ENCODE data around the gene TEC. TPM values are rescaled to one million over a fixed set of nuclear protein-coding genes. Genes with fewer than 3 reads are reported as not detected.
"Not testable (repeated sequence)": the region's sequence is repeated elsewhere in the genome, so short reads cannot be mapped to it uniquely, and the experiment has no call there.

The TEC gene
- total RNA-seq, 6 donors from 2014 or later: 5.9 to 26.2 (median 10.1) TPM

DNA sequence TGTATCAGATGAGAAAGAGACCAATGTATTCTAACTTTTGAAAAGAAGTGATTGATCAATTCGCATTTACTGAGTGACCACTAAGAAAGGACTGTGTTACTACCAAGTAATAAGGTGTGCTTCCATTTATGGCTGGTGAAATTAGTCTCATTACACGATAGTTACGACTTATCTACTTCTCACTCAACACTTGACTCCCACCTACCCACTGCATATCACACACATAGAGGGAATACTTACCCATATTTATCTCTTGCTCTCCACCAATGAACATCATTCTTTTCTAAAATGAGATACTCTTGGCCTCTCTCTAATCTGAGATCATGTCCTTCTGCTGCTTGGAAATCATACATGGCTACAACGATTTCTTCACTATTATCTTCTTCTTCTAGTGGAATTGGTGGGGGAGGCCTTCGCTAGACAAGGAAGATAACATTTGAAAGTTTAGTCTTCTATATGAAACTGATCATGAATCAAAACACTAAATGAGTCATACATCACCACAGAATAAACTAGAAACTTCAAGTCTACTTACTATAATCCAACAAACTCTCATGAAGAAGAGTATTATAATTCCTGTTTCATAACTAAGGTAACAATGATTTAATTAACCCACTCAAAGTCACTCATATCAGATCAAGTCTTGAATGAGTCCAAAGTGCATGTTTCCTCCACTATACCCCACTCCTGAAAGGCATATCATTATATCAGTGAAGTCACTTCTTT, 101.9 kb downstream of the TEC start:
- WGBS, 2 donors: 72 to 90% methylated on average over 5 of the region's 5 CpGs
- Histone ChIP-seq H3K27me3 (no peaks in the 10 kb centered on the region), H3K36me3 (peaks cover 0 to 10% (median 0%) of the 10 kb centered on the region in 4 donors), H3K4me1 (no peaks in the 10 kb centered on the region), H3K9me3 (no peaks in the 10 kb centered on the region), H3K4me3 (no peak overlapping the region), H3K27ac (no peak overlapping the region)
- DNase-seq (no peak), ATAC-seq (ENCODE audit: low FRiP score in 2 of 2) (no peak)
- no peak for TF ChIP-seq POLR2A (IDR thresholded peaks at IDR 0.05)
- no peak for TF ChIP-seq POLR2AphosphoS5 (IDR thresholded peaks at IDR 0.05)
- no peak for TF ChIP-seq EP300 (IDR thresholded peaks at IDR 0.05)
- TF ChIP-seq, protein P1, sequence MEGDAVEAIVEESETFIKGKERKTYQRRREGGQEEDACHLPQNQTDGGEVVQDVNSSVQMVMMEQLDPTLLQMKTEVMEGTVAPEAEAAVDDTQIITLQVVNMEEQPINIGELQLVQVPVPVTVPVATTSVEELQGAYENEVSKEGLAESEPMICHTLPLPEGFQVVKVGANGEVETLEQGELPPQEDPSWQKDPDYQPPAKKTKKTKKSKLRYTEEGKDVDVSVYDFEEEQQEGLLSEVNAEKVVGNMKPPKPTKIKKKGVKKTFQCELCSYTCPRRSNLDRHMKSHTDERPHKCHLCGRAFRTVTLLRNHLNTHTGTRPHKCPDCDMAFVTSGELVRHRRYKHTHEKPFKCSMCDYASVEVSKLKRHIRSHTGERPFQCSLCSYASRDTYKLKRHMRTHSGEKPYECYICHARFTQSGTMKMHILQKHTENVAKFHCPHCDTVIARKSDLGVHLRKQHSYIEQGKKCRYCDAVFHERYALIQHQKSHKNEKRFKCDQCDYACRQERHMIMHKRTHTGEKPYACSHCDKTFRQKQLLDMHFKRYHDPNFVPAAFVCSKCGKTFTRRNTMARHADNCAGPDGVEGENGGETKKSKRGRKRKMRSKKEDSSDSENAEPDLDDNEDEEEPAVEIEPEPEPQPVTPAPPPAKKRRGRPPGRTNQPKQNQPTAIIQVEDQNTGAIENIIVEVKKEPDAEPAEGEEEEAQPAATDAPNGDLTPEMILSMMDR (IDR thresholded peaks at IDR 0.05): no peak

DNA sequence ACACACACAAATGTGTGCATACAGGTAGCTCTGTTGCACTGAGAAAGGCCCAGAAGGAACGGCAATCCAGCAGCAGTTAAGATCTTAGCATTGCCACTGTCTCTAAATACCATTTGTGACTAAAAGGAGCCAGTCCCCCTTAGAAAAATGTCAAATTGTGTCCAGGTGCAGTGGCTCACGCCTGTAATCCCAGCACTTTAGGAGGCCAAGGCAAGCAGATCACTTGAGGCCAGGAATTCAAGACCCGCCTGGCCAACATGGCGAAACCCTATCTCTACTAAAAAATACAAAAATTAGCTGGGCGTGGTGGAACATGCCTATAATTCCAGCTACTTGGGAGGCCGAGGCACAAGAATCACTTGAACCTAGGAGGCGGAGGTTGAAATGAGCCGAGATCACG, 105.1 kb downstream of the TEC start:
- not testable (repeated sequence) for H3K4me1 ChIP-seq; H3K27me3 ChIP-seq; ATAC-seq (ENCODE audit: low FRiP score in 2 of 2); DNase-seq; H3K36me3 ChIP-seq; H3K27ac ChIP-seq; H3K9me3 ChIP-seq; H3K4me3 ChIP-seq
- WGBS, 2 donors: 89 to 96% methylated on average over 9 of the region's 9 CpGs

DNA sequence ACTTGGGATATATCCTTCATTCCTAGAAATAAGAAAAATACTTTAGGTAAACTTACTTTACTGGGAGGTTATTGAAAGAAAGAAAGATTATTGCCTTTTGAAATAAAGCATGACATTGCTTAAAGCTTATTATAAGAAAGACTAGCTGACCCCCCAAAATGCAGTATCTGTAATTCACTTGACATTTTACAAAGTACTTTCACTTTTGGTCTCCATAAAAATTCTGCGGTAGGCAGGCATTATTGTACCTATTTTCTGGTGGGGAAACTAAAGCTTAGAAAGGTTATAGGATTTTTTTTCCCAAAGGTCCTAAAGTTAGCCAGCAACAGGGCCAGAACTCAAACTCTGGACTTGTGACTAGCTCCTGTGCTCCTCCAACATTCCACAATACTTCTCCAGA, 105.9 kb downstream of the TEC start:
- WGBS, 2 donors: 42 to 62% methylated on average over 1 of the region's 1 CpG
- H3K9me3 ChIP-seq: no peaks in the 10 kb centered on the region
- peaks cover 0 to 10% (median 0%) of the 10 kb centered on the region in 4 donors for H3K36me3 ChIP-seq
- H3K27me3 ChIP-seq: no peaks in the 10 kb centered on the region
- ATAC-seq (ENCODE audit: low FRiP score in 2 of 2) (no peak), DNase-seq (no peak)
- TF ChIP-seq, protein P1 (IDR thresholded peaks at IDR 0.05): no peak
- no peak for TF ChIP-seq POLR2A (IDR thresholded peaks at IDR 0.05)
- TF ChIP-seq POLR2AphosphoS5 (IDR thresholded peaks at IDR 0.05): no peak
- no peak for TF ChIP-seq EP300 (IDR thresholded peaks at IDR 0.05)
- H3K27ac ChIP-seq: no peak overlapping the region
- no peak overlapping the region for H3K4me3 ChIP-seq
- no peaks in the 10 kb centered on the region for H3K4me1 ChIP-seq

DNA sequence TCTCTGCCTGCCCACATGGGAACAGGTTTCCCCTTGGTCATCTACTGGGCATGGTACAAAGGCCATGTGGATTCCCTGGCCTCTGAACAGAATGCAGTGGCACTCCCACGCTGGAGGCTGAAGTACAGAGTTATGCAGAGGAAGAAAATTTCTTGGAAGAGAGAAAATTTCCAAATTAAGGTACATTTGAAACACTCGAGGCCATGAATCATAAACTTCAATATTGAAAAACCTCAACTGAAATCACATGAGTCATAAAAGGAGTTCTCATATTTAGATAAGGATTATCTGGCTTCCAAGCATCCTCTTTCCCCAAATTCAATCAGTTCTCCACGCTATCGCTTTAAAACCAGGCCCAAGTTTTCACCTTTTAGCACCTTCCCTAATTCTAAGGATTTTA, 107.5 kb downstream of the TEC start:
- peak in 1 of 2 donors; percentile 32 for ATAC-seq (ENCODE audit: low FRiP score in 2 of 2)
- no peak overlapping the region for H3K27ac ChIP-seq
- no peak overlapping the region for H3K4me3 ChIP-seq
- TF ChIP-seq POLR2AphosphoS5 (IDR thresholded peaks at IDR 0.05): no peak
- no peak for TF ChIP-seq POLR2A (IDR thresholded peaks at IDR 0.05)
- no peak for TF ChIP-seq EP300 (IDR thresholded peaks at IDR 0.05)
- TF ChIP-seq, protein P1 (IDR thresholded peaks at IDR 0.05): no peak
- 76 to 77% methylated on average over 4 of the region's 4 CpGs for WGBS, 2 donors
- H3K27me3 ChIP-seq: no peaks in the 10 kb centered on the region
- no peaks in the 10 kb centered on the region for H3K4me1 ChIP-seq
- no peak for DNase-seq
- no peaks in the 10 kb centered on the region for H3K9me3 ChIP-seq
- H3K36me3 ChIP-seq: peaks cover 0 to 6% (median 0%) of the 10 kb centered on the region in 4 donors

DNA sequence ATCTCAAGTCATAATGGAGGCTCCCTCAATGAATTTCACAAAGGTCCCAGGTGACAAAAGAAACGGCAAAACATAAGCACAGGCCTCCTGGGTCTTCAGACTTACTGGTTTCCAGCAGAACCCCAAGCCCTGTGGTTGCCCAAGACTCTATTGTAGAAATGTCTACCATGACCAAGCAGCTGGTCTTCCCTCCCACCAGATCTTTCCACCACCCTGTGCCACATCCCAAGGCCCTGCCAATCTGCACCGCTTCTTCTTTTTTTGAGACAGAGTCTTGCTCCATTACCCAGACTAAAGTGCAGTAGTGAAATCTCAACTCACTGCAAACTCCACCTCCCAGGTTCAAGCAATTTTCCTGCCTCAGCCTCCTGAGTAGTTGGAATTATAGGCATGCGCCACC, 112.4 kb downstream of the TEC start:
- Histone ChIP-seq H3K36me3 (peaks cover 0 to 15% (median 7%) of the 10 kb centered on the region in 4 donors), H3K27me3 (no peaks in the 10 kb centered on the region), H3K27ac (no peak overlapping the region), H3K4me3 (no peak overlapping the region), H3K4me1 (no peaks in the 10 kb centered on the region), H3K9me3 (peaks cover 0 to 19% (median 7%) of the 10 kb centered on the region in 4 donors)
- peak in 1 of 2 donors; percentile 16 for ATAC-seq (ENCODE audit: low FRiP score in 2 of 2)
- WGBS, 2 donors: 64 to 98% methylated on average over 3 of the region's 3 CpGs
- no peak for DNase-seq
- TF ChIP-seq, protein P1 (IDR thresholded peaks at IDR 0.05): no peak
- TF ChIP-seq POLR2AphosphoS5 (IDR thresholded peaks at IDR 0.05) (no peak), EP300 (IDR thresholded peaks at IDR 0.05) (no peak), POLR2A (IDR thresholded peaks at IDR 0.05) (no peak)
